Iris pigment epithelial cell (primary cell): Measurements from ENCODE around the gene SYNGR4.

ENCODE experiments used
- DNase-seq: peaks from one replicate; pipeline ENCODE4 v3.0.0-alpha.2; 2011; ENCODE audit warnings: low read depth

SYNGR4 gene

DNA sequence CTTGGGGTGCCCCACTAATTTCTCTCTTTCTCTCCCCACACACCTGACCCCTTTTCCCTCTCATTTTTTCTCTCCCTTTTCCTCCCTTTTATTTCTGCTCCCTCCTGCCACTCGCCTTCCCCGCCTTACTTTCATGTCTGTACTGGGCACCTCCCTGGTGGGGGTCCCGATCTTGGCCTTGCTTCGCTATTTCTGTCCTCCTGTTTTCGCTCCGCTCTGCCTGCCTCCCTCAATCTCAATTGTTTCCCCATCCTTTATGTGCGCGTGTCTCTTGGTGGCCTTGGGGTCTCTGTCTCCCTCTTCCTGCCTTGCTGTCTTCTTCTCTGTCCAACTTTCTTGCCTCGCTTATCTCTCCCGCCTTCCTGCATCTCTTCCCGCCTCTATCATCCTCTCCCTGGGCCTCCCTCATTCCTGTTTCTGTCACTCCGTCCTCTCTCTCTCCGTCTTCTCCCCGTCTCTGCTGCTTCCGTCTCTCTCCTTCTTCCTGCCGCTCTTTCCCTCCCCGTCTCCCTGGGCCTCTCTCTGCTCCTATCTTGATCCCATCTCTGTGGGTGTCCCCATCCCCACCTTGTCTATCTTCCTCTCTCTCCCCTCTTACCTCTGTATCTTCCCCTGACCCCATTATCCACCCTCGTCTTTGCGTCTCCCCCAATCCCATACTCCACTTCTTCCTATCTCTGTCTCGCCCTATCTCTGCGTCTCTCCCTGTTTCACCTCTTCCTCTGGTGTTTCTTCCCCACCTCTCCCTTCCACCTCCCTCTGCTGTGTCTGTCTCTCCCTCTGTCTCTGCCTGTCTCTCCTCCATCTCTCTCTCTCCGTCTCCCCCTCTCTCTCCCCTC is 33.3 kb downstream of the SYNGR4 start:
- DNase-seq: no peak

GRCh38 chr19:48398102-48398374 is 33.9 kb downstream of the SYNGR4 start:
- DNase-seq: no peak

DNA sequence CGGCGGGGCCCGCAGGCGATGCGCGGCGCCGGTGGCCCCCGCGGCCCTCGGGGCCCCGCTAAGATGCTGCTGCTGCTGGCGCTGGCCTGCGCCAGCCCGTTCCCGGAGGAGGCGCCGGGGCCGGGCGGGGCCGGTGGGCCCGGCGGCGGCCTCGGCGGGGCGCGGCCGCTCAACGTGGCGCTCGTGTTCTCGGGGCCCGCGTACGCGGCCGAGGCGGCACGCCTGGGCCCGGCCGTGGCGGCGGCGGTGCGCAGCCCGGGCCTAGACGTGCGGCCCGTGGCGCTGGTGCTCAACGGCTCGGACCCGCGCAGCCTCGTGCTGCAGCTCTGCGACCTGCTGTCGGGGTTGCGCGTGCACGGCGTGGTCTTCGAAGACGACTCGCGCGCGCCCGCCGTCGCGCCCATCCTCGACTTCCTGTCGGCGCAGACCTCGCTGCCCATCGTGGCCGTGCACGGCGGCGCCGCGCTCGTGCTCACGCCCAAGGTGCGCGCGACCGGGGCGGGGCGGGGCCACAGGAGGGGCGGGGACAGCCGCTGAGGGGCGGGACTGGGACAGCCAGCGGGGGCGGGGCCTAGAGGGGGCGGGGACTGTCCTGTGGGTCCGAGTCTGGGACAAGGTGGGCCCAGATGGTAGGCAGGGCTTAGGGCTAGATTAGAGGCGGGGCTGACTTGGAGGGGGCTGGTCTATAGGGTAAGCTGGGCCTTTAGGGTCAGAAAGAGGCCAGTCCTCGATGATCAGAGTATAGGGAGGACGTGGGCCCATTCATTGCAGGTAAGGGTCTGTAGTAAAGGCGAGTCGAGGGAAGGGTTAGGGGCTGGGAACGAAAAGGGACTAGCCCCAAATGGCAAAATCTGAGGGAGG is 34.4 kb downstream of the SYNGR4 start:
- peak; percentile 93 for DNase-seq

DNA sequence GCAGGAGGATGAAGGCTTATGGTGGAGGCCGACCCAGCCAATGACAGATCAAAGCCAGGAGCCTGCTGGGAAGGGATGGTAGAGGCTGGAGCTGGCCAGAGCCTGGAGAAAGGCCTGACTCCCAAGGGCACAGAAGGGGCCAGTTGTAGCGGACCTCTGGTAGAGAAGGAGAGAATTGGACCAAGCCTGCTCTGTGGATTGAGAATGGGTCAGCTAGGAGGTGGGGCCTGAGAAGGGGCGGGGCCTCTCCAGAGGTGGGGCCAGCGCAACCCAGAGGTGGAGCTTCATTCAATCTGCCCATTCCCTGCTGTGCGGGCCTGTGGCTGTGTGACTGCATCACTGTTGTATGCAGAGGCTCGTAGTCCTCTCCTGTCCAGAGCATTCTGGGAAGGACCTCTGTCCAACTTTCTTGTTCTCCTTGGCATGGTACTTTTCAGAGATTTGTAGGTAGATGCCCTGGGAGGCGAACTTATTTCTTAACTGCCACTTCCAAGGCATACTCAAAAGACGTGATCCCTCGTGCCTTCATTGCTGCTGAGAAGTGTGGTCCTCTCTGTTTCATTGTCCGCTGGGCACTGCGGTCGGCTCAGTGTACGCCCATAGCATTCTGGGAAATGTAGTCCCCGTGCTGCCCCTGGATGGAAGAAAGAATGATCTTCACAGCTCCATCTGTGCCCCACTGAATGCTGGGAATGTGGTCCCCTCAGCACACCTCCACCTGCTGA is 36.0 kb downstream of the SYNGR4 start:
- DNase-seq: peak; percentile 89

DNA sequence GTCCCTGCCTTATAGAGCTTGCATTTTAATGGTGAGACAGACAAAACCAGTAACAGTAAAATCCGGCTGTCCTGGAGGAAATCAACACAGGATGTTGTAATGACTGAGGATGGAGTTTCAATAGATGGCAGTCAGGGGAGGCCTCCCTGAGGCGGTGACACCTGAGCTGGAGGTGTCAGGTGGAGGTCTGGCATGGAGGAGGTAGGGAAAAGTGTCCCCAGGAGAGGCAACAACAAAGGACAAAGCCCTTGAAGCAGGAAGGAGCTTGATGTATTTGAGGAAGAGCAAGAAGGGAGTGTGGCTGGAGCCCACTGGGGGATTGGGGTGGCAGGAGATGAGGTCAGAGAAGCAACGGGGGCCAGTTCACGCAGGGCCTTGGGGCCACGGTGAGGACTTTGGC is 37.1 kb downstream of the SYNGR4 start:
- no peak for DNase-seq

DNA sequence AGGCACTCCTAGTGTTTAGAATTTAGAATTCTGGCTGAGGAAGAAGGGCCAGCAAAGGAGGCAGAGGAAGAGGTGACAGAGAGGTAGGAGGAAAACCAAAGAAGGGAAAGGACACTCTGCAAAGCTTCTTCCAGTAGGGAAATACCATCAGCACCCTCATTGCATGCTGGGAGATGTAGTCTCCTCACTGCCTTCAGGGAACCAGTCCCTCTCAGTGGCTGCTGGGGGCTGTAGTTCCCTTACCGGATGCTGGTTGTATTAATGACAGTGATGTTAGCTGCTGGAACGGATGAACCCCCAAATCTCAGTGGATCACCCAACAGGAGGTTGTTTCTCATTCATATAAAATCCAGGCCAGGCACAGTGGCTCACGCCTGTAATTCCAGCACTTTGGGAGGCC is 39.4 kb downstream of the SYNGR4 start:
- peak; percentile 79 for DNase-seq

DNA sequence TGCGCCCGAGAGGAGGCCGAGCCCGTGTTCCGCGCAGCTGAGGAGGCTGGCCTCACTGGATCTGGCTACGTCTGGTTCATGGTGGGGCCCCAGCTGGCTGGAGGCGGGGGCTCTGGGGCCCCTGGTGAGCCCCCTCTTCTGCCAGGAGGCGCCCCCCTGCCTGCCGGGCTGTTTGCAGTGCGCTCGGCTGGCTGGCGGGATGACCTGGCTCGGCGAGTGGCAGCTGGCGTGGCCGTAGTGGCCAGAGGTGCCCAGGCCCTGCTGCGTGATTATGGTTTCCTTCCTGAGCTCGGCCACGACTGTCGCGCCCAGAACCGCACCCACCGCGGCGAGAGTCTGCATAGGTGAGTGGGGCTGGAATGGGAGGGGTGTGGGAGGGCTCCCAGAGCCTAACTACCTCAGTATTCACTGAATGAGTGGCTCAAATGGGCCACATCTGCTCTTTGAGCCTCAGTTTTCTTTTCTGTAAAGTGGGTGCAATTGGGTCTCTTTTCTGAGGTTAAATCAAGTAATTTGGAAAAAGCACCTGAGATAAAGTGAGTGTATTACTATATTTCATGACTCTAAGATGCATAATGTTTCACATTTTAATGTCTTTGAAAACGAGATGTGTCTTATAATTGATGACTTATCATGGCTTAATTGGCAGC is 41.0 kb downstream of the SYNGR4 start:
- DNase-seq: no peak

- DNase-seq: no peak
These were observed 41.7 kb downstream of the SYNGR4 start for GRCh38 chr19:48405850-48406249.

DNA sequence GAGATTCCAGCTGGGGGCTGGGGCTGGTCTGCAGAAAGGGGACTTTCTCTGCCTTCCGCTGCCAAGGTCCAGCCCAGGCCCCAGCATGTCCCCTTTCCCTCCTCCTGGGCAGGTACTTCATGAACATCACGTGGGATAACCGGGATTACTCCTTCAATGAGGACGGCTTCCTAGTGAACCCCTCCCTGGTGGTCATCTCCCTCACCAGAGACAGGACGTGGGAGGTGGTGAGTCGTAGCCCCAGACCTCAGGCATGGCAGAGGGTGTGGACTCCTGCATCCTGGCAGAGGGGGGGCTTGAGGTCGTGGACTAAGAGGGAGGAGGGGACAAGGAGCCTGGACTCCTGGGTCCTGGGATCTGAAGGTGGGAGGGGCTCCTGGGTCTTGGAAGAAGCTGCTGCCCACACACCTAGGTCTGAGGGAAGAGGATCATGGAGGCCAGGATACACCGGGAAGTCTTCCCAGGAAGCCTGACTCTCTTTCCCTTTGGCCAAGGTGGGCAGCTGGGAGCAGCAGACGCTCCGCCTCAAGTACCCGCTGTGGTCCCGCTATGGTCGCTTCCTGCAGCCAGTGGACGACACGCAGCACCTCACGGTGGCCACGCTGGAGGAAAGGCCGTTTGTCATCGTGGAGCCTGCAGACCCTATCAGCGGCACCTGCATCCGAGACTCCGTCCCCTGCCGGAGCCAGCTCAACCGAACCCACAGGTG is 49.9 kb downstream of the SYNGR4 start:
- DNase-seq: no peak

DNA sequence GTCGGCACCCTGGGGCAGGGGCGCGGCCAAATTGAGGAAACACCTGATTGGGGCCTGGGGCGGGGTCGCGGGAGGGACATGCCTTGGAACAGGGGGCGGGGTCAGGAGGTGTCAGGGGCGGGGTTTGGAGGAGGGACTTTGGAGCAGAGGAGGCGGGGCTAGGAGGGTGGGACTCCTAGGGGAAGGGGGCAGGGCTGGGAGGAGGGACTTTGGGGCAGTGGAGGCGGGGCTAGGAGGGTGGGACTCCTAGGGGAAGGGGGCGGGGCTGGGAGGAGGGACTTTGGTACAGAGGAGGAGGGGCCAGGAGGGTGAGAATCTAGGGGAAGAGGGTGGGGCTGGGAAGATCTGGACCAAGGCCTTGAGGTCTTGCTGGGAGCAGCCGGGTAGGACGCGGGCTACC is 51.2 kb downstream of the SYNGR4 start:
- DNase-seq: peak; percentile 81

- no peak for DNase-seq
These were observed 51.6 kb downstream of the SYNGR4 start for GRCh38 chr19:48415806-48416221.

- no peak for DNase-seq
These were observed 53.3 kb downstream of the SYNGR4 start for GRCh38 chr19:48417421-48417820.

GRCh38 chr19:48418317-48419064 is 54.3 kb downstream of the SYNGR4 start:
- no peak for DNase-seq

- peak; percentile 42 for DNase-seq
These were observed 55.2 kb downstream of the SYNGR4 start for GRCh38 chr19:48419158-48419920.

DNA sequence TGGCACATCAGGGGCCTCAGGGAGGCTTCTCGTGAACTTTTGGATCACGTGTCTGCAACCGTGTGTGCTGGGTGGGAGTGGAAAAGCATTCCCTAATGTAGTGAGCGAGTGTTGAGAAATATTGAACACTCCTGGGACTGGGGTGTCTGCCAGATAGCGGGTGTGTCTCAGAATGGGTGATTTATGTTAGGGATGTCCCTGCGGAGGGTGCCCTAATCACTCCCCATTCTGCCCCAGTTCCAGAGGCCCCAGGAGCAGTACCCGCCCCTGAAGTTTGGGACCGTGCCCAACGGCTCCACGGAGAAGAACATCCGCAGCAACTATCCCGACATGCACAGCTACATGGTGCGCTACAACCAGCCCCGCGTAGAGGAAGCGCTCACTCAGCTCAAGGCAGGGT is 57.4 kb downstream of the SYNGR4 start:
- no peak for DNase-seq

DNA sequence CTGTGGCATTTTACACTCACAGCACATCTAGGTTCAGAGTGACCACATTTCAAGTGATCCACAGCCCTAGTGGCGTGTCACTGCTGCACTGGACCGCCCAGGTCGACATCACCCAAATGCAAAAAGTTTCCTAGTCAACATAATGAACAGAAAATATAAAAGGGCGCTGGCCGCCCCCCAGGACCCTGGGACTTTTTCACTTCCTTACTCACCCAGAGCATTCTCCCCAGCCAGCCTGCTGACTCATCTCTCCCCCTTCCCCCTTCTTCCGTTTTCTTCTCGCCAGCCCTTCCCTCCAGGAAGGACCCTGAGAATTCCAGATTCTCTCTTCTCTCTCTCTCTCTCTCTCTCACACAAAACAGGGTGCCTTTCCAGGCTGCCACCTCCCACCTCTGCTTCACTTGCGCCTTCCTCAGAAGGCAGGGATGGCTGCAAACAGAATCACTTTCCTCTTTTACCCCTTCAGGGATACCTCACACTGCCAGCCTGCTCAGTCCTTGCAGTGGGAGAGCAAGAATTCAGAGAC is 60.6 kb downstream of the SYNGR4 start:
- DNase-seq: peak; percentile 77
